Medulla oblongata (tissue), 1 donor: ENCODE data around the gene UCKL1.
"Not testable (repeated sequence)": the region's sequence is repeated elsewhere in the genome, so short reads cannot be mapped to it uniquely, and the experiment has no call there.

Experiments used
- DNase-seq: peaks from one replicate; pipeline ENCODE4 v3.0.0-alpha.2; 2015; ENCODE audit errors: extremely low spot score

UCKL1 gene

DNA sequence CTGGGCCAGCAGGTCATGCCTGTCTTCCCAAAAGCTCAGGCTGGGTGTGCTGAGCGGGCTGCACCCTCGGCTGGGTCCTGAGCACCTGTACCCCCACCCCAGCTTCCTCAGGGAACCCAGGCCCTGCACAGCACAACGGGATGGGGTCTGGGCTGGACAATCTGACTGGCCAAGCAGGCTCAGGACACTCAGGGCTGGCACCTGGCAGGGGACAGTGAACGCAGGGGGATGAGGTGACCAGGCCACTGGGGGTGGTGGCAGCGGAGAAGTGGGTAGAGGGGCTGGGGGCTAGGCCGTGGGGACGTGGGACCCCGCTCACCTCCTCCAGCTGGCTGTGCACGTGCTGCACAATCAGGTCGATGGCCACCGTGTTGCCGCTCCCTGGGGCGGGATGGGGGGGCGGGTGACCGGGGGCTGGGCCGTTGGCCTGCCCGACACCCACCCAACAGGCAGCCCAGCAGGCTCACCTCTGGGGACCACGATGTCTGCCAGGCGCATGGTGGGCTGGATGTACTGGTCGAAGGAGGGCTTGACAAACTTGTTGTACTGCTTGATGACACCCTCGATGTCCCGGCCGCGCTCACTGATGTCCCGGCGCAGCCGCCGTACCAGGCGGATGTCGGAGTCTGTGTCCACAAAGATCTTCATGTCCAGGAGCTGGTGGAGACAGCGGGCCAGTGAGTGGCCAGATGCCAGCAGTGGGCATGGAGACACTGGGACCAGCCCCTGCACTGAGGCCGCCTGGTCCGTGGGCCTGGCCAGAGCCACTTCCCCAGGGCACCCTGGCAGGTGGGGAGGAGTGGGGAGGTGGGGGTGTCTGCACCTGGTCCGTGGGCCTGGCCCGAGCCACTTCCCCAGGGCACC is 11.9 kb downstream of the UCKL1 start:
- no peak for DNase-seq

GRCh38 chr20:63943808-63944077 is 12.5 kb downstream of the UCKL1 start:
- DNase-seq: no peak

DNA sequence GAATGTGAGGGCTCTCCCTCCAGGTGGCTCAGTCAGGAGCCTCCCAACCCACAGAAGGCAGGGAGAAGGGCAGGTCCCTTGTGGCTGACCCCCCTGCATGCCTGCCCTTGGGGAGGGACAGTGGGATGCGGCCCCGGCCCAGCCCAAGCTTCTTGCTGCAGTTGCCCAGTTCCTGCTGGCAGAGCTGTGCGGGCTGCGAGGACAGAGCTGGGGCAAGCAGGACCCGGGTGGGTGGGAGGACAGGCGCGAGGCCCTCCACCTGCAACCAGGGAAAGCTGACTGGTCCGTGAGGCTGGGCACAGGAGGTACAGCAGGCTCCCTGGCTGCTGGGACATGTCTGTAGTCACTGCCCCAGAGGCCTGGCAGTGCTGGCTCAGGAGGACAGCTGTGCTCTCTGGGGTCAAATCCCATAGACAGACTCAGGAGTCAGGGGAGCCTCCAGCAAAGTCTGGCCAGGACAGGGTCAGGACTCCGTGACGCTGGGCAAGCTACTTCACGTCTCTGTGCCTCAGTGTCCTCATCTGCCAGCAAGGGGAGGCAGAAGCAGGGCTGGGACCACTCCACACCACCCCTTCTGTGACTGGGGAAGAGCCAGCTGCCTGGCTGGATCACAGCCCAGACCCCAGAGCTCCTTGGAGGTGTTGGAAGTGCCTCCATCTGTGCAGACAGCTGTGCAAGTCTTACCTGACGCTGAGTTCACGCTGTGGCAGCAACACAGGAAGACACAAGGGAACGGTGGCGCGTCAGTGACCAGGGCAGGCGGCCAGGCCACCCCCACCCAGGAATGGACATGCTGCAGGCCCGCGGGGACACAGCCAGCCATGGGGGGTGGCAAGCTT is 13.0 kb downstream of the UCKL1 start:
- no peak for DNase-seq

- DNase-seq: no peak
These were observed 13.8 kb downstream of the UCKL1 start for GRCh38 chr20:63942250-63942951.

- no peak for DNase-seq
These were observed 14.7 kb downstream of the UCKL1 start for GRCh38 chr20:63941282-63942081.

GRCh38 chr20:63940472-63941266 is 15.5 kb downstream of the UCKL1 start:
- no peak for DNase-seq

DNA sequence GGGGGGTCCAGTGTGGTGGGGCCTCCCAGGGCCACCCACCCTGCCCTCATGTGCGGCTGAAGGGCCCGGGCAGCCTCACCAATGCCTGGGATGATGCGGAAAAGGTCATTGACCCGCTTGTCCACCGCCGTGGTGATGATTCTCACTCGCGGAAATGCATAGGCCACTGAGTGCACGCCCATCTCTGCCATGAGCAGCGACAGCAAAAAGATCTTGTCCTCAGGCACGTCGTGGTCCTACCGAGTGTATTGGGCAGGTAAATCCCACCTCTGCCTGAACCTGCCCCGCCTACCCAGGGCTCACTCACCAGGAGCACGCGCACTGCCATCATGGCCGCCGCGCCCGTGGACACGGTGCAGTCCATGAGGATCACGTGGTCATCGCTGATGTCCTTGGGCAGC is 16.1 kb downstream of the UCKL1 start:
- no peak for DNase-seq

DNA sequence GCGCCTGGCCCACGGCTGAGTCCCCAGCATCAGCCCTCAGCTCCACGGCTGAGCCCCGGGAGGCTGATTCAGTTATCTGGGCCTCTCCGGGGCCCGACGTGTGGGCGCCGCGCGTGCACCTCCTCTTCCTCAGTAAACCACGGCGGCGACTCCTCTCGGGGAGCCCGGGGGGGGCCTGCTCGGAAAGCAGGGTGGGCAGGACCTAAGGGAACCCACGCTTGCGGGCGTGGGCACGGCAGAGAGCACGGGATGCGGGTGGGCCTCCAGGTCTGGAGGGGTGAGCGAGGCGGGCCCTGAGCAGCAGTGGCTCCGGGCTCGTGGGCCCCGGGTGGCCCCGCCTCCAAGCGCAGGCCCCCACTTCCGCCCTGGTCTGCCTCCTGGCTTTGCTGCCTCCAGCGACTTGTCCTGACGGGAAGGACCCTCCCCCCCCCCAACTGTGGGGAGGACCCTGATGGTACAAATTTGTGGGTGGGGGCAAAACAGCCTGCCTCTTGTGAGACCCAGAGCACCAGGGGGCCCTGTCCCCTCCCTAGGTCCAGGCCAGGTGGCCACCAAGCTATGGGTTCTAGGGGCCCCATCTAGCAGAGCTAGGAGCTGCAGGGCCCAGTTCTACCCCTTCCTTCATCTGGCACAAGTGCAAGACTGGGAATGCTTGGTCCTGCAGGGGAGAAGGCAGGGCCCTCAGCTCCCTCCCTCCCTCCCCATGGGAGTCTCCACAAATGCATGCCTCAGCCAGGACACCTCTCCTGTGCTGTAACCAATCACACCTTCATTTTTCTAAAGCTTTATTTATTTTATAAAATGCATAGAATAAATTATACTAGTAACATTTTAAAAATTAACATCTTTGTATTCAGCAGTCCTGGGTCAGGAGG is 16.9 kb downstream of the UCKL1 start:
- DNase-seq: no peak

GRCh38 chr20:63937596-63937995 is 18.6 kb downstream of the UCKL1 start:
- no peak for DNase-seq

- no peak for DNase-seq
These were observed 20.8 kb downstream of the UCKL1 start for GRCh38 chr20:63935447-63935846.

GRCh38 chr20:63934271-63935068 is 21.7 kb downstream of the UCKL1 start:
- DNase-seq: no peak

GRCh38 chr20:63933646-63934045 is 22.6 kb downstream of the UCKL1 start:
- DNase-seq: no peak

DNA sequence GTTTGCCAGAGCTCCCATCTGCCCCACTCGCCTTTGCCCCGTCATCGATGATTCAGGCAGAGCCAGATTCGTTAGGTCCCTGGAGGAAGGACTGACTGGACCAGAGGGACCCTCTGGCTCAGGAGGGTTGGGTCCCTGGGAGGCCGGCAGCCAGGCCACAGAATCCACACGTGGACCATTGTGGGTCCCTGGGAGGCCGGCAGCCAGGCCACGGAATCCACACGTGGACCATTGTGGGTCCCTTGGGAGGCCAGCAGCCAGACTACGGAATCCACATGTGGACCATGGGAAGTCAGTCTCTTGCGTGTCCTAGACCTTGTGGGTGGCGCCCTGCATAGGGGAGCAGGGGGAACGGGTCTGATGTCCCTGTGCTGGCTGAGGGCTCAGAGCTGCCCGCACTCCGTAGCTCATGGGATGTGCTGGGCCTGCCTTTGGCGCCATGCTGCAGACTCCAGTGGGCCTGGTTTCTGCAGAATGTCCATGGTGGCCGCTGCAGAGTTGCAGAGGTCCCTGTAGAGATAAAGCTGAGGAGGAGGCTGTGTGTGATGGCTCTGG is 23.5 kb downstream of the UCKL1 start:
- no peak for DNase-seq

GRCh38 chr20:63931735-63932134 is 24.5 kb downstream of the UCKL1 start:
- DNase-seq: no peak

DNA sequence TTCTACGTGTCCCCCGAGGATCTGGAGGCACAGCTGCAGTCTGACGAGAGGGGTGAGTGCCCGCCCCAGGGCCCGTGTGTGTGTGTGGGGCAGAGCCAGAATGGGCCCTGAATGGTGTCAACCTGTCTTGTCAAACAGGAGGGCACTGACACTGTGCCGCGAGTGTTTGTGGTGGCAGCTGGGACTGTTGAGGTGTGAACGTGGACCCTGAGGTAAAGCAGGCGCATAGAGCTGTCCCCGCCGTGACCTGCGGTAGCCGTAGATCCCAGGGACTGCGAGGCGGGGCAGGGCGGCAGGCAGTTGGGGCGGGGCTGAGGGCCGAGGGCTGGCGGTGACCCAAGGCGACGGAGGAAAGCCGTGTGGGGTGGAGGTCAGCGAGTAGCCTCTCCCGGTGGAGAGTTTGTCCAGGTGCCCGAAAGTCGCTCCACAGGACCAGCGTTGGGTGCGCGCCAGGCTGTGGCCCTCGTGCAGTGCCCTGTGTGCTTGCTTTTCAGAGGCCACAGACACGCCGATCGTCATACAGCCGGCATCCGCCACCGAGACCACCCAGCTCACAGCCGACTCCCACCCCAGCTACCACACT is 25.2 kb downstream of the UCKL1 start:
- no peak for DNase-seq

- not testable (repeated sequence) for DNase-seq
These were observed 26.7 kb downstream of the UCKL1 start for GRCh38 chr20:63929473-63929883.

- no peak for DNase-seq
These were observed 27.1 kb downstream of the UCKL1 start for GRCh38 chr20:63929071-63929470.

- no peak for DNase-seq
These were observed 29.9 kb downstream of the UCKL1 start for GRCh38 chr20:63926298-63926697.
